DOHH2 (cell line): ENCODE results near the gene TMEM63B.

Experiments
- EZH2phosphoT487 ChIP-seq: fragments of 200-600 bp; sonication (generic); IDR thresholded peaks from 2 replicates; pipeline ENCODE4 v1.6.1; 2017; ENCODE audit warnings: borderline replicate concordance, mild to moderate bottlenecking, antibody characterized with exemption, low read length, moderate library complexity, mixed read lengths
- TF ChIP-seq, protein P1 (sequence below): fragments of 200-600 bp; sonication (generic); IDR thresholded peaks from one replicate; pipeline ENCODE4 v1.5.1; 2014; ENCODE audit warnings: antibody characterized with exemption, mild to moderate bottlenecking, low read depth, low read length; ENCODE audit not compliant: poor library complexity, severe bottlenecking

DNA sequence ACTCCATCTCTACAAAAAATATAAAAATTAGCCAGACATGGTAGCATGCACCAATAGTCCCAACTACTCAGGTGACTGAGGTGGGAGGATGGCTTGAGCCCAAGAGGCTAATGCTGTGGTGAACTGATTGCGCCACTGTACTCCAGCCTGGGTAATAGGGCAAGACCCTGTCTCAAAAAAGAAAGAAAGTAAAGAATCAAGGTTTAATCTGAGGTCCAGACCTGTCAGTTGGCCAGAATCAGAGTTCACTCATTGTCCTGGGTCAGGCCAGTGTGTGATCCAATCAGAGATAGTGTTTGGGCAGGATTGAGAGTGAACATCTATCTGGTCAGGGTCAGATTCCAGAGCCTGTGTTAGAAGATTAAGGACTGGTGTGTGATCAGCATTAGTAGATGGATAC lies 15.5 kb downstream of the TMEM63B start:
- TF ChIP-seq, protein P1, sequence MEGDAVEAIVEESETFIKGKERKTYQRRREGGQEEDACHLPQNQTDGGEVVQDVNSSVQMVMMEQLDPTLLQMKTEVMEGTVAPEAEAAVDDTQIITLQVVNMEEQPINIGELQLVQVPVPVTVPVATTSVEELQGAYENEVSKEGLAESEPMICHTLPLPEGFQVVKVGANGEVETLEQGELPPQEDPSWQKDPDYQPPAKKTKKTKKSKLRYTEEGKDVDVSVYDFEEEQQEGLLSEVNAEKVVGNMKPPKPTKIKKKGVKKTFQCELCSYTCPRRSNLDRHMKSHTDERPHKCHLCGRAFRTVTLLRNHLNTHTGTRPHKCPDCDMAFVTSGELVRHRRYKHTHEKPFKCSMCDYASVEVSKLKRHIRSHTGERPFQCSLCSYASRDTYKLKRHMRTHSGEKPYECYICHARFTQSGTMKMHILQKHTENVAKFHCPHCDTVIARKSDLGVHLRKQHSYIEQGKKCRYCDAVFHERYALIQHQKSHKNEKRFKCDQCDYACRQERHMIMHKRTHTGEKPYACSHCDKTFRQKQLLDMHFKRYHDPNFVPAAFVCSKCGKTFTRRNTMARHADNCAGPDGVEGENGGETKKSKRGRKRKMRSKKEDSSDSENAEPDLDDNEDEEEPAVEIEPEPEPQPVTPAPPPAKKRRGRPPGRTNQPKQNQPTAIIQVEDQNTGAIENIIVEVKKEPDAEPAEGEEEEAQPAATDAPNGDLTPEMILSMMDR: no peak
- TF ChIP-seq EZH2phosphoT487: no peak
